H1 (cell line): ENCODE results near the gene LANCL3. TPM values are rescaled to one million over a fixed set of nuclear protein-coding genes. Genes with fewer than 3 reads are reported as not detected.

Experiments
- MAFK ChIP-seq: IDR thresholded peaks from 2 replicates; pipeline ENCODE4 v1.6.1; 2012; ENCODE audit warnings: low read depth, mild to moderate bottlenecking, improper control_type of control experiment, low read length
- SIN3A ChIP-seq, 2 experiments: IDR thresholded peaks in 1 of 2; conservative IDR thresholded peaks in 1 of 2; 2 replicates each; pipeline ENCODE4 v1.6.1; 2011 to 2012; ENCODE audit warnings: low read length in 2 of 2, improper control_type of control experiment in 1 of 2, low read depth in 1 of 2, mild to moderate bottlenecking in 1 of 2
- TEAD4 ChIP-seq: IDR thresholded peaks from 2 replicates; pipeline ENCODE4 v1.6.1; 2012; ENCODE audit warnings: low read depth, low read length, inconsistent platforms, mixed read lengths
- polyA plus RNA-seq, 7 experiments: library from polyadenylated mRNA; depleted of rRNA in 3 of 7; stranded (reverse) in 5 of 7; unstranded in 2 of 7; fragments of >200 nt in 5 of 7; fragments of 200-250 nt in 2 of 7; gene quantifications; 1 replicate in 5 of 7; 2 replicates in 1 of 7; 4 replicates in 1 of 7; pipeline versions ENCODE4 v1.2.1 to v1.2.3, GENCODE V29; 2011 to 2013; ENCODE audit warnings: missing spikeins in 2 of 7, mixed read lengths in 2 of 7
- total RNA-seq: library from RNA; stranded (reverse); fragmentation: NEBNext Ultra II Directional; extraction: Animal tissue kit (Norgen Biotek cat#: 25700); gene quantifications from 2 replicates; pipeline ENCODE4 v1.2.1, GENCODE V29; 2021

The LANCL3 gene
- total and polyA plus RNA-seq, 2 of the 8 experiments (the other 6 are each of a cell fraction or from before 2014, with no cell fraction given) = 0.11 to 0.37 TPM

DNA sequence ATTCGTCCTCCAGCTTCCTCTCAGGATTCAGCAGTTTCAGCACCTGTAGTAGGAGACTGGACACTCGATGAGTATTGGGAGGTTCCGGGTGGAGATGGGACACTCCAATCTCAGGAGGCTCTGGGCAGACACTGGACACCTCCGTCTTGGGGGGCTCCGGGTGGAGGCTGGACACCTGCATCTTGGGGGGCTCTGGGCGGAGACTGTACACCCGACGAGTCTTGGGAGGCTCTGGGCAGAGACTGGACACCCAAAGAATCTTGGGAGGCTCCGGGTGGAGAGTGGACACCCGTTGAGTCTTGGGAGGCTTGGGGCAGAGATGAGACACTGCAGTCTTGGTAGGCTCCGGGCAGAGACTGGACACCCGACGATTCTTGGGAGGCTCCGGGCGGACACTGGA is 28.7 kb upstream of the LANCL3 start (continued):
- TF ChIP-seq MAFK (no peak), TEAD4 (no peak), SIN3A (conservative IDR thresholded peaks at IDR 0.05 in 1 of 2, IDR thresholded peaks at IDR 0.05 in 1 of 2; ENCODE audit: low read depth in 1 of 2, low read length in 2 of 2) (no peak)
